HG02852 (cell line): ENCODE measurements around the gene AOC1.
"Not testable (repeated sequence)": the region's sequence is repeated elsewhere in the genome, so short reads cannot be mapped to it uniquely, and the experiment has no call there.

Experiments
- ATAC-seq: cut with Tn5 transposase; IDR thresholded peaks from one replicate; pipeline ENCODE4 v1.9.1; 2021; ENCODE audit warnings: mild to moderate bottlenecking, moderate library complexity; ENCODE audit not compliant: unreplicated experiment

Gene AOC1

GRCh38 chr7:150852371-150852905, at the start of gene AOC1:
TSS of gene AOC1 (plus strand) at chr7:150852517. CDS start at chr7:150856471, 3,954 bp downstream.
- no peak for ATAC-seq

GRCh38 chr7:150803161-150803860, 49.0 kb upstream of the AOC1 start:
- no peak for ATAC-seq

DNA sequence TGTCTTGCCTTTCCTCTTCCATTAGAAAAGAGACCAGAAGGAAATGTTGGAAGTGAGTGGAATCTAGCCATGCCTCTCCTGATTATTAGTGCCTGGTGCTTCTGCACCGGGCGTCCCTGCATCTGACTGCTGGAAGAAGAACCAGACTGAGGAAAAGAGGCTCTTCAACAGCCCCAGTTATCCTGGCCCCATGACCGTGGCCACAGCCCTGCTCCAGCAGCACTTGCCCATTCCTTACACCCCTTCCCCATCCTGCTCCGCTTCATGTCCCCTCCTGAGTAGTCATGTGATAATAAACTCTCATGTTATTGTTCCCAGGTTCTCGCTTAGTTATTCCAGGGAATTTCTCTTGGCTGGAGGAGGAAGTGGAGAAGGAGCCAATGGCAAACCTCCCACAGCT, 47.5 kb upstream of the AOC1 start:
- ATAC-seq: no peak

- no peak for ATAC-seq
Observed at GRCh38 chr7:150805864-150806263, 46.5 kb upstream of the AOC1 start.

DNA sequence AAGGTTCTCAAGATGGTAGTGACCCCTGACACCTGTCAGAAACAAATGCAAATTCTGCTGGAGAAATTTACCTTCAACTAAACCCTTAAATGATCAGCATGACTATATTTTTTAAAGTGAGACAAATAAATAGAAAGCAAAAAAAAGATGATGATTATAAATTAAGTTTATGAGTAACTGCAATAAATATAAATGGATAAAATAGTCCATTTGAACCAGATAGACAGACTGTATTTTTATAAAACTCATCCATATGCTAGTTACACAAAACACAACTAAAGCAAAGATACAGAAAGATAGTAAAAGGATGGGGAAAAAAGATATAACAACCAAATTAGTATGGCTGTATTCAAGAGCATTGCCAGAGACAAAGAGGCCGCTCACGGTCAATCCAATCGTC, 45.9 kb upstream of the AOC1 start:
- ATAC-seq: no peak

DNA sequence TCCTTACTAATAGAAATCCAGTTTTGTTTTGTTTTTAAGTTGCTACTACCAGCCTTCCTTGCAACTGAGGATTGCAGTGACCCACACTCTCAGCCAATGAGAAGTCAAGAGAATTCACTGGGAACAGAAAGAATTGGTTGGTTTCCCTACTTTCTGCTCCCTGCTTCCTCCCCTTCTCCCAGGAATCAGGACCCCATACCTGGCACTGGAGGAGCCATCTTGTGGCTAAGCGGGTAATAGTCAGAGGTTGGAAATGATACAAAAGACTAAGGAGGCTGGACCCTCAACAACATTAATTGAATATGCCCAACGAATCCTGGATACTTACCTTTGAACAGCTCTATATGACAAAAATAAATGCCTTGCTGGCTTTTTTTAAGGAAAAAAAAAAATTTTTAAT, 45.5 kb upstream of the AOC1 start:
- ATAC-seq: no peak

GRCh38 chr7:150807616-150808438, 44.5 kb upstream of the AOC1 start:
- not testable (repeated sequence) for ATAC-seq

GRCh38 chr7:150814328-150815001, 37.9 kb upstream of the AOC1 start:
- ATAC-seq: no peak

GRCh38 chr7:150818971-150819370, 33.3 kb upstream of the AOC1 start:
- ATAC-seq: no peak

DNA sequence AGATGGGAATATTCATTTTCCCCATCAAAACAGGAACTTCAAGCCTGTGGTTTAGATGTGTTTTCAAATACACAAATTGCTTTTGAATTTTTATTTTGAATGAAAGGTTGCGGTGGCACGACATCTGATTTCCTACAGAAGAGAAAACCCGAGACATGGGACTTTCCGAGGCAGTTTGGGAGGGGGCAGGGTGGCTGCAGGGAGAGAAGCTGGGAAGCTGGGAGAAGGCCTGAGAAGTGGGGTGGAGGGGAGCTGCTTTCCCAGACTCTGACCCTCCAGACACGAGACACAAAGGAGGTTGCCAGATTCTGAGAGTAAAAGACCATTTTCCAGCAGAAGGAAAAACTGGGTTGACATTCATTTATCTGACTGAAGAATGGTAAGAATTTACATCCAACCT, 32.2 kb upstream of the AOC1 start:
- ATAC-seq: no peak

DNA sequence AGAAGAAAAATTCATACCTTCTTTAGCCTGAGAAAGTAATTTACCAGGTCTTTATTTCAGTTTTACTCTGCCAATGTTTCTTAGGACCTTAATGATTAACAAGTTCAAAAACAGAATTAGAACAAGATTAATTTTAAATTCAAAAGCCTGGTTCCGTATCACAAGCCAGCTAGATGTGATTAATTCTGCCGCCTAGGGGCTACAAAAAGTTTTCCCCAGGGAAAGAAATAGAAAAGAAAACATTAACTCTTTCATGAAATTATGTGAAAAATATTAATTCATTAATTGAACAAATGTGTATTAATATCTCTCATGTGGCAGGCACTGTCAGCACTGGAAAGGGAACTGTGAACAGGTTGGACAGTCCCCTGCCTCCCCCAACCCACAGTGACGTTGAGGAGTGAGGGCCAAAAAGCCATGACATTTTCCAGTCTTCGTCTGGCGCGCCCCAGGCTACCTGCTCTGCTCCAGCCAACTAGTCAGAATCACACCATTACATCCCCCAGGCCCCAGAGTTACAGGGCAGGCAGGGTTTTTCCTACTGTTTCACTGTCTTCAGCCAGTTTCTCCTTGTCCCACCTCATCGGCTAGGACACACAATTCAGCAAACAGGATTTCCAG, 31.6 kb upstream of the AOC1 start:
- ATAC-seq: no peak

- ATAC-seq: no peak
Observed at GRCh38 chr7:150823043-150823442, 29.3 kb upstream of the AOC1 start.

DNA sequence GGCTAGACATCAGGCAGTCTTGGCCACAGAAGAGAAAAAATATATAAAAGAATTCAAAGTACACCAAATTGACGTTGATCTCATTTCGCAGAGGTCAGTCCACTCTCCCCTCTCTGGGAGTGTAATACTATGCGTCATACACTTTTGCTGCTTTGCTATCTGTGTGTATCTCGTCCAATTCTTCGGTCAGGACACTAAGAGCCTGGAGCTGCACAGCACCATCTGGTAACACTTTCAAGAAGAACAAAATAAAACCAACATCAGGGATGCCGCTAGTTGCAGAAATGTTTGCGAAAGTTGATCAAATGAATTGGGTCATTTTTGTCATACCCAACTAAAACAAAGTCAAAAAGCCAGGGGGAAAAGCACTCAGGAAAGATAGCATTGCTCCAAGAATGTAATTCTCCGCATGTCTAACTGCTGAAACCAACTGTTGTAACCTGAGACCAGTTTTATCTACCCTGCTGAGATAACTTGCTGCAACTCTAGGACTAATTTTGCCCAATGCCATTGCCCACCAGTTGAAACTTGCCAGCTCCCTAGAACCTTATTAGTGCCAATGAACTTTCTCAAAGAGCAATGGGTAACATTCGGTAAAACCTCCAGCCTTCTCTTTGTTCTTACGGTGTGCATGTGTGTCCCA, 28.7 kb upstream of the AOC1 start:
- no peak for ATAC-seq

GRCh38 chr7:150824379-150825177, 27.7 kb upstream of the AOC1 start:
- no peak for ATAC-seq

DNA sequence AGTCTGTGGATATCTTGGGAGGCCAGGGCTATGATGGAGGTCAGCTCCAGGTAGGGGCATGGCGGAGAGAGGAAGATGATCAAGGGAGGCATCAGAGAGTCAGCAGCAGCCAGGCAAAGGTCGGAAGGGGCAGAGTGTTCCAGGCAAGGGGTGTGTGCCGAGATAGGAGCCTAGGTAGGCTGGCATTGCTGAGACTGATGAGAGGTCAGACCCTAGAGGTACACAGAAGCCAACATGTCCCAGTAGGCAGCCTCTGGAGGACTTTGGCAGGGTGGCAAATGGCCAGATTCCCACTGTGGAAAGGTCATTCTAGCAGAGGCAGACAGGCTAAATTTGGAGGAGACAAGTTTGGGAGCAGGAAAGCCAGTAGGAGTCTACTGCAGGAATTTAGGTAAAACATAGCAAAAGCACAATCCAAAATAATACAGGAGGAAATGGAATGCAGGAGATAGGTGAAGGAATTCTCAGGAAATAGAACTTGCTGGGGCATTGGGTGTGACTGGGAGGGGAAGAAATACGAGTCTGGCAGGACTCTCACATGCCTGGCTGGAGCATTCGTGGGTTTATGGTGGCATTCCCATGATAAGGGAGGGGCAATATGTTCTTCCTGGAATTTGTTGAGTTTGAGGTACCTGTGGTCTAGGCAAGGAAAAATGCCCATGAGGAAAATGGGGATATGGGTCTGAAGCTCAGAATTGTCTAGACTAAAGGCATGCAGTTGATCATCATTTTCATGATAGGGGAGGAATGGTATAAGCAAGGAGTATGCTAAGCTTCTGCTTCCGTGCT, 26.1 kb upstream of the AOC1 start:
- no peak for ATAC-seq

DNA sequence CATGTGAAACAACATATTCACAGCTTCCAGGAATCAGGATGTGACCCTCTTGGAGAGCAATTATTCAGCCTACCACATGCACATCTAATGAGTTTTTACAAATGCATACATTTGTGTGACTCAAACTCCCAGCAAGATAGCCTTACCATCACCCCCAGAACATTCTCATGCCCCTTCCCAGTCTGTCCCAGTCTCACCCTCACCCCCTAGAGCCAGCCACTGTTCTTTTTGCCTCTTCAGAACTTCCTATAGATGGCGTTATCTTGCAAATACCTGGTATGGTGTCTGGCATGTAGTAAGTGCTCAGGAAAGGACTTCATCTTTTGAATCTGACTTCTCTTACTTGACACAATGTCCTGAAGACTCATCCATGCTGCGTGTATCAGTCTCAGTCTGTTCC, 23.9 kb upstream of the AOC1 start:
- no peak for ATAC-seq

GRCh38 chr7:150829426-150829825, 22.9 kb upstream of the AOC1 start:
- ATAC-seq: no peak

- ATAC-seq: no peak
Observed at GRCh38 chr7:150830937-150831336, 21.4 kb upstream of the AOC1 start.

DNA sequence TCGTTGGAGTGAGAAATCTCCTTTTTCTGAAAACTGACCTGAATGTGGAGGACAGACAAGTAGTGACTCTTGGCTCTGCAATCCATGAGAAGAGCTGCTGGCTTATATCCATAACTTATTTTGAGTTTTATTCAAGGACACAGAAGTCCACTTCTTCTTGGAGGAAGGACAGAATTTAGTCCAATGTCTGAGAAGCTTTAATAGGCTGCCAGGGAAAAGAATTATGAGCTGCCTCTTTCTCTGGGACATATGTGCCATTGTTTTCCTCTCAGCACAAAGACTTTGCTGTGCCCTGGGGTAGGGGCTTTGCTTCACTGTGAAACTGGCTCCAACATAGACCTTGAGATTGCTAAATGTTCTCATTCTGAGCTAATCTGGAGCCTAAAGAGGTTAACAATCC, 20.5 kb upstream of the AOC1 start:
- ATAC-seq: no peak
